ENCODE measurements around the gene SORCS3.

The SORCS3 gene

GRCh38 chr10:104778371-104778770 is 137.3 kb downstream of the SORCS3 start:
- DNase-seq (ENCODE audit: low spot score), result no peak

- DNase-seq (ENCODE audit: low spot score), result no peak
Observed at GRCh38 chr10:104779701-104780100, 138.6 kb downstream of the SORCS3 start.

- no peak for DNase-seq (ENCODE audit: low spot score)
Observed at GRCh38 chr10:104780165-104780564, 139.1 kb downstream of the SORCS3 start.

GRCh38 chr10:104780946-104781595 is 140.0 kb downstream of the SORCS3 start:
- DNase-seq (ENCODE audit: low spot score), result no peak

GRCh38 chr10:104784452-104784851 is 143.4 kb downstream of the SORCS3 start:
- no peak for DNase-seq (ENCODE audit: low spot score)

GRCh38 chr10:104791471-104791870 is 150.4 kb downstream of the SORCS3 start:
- DNase-seq (ENCODE audit: low spot score), result no peak

GRCh38 chr10:104795411-104795810 is 154.3 kb downstream of the SORCS3 start:
- no peak for DNase-seq (ENCODE audit: low spot score)

GRCh38 chr10:104796823-104797222 is 155.7 kb downstream of the SORCS3 start:
- DNase-seq (ENCODE audit: low spot score), result no peak

GRCh38 chr10:104802941-104803340 is 161.9 kb downstream of the SORCS3 start:
- DNase-seq (ENCODE audit: low spot score), result no peak

GRCh38 chr10:104804880-104805279 is 163.8 kb downstream of the SORCS3 start:
- DNase-seq (ENCODE audit: low spot score), result no peak

GRCh38 chr10:104806801-104807200 is 165.7 kb downstream of the SORCS3 start:
- no peak for DNase-seq (ENCODE audit: low spot score)

GRCh38 chr10:104807581-104808310 is 166.7 kb downstream of the SORCS3 start:
- DNase-seq (ENCODE audit: low spot score), result no peak

GRCh38 chr10:104809288-104810090 is 168.4 kb downstream of the SORCS3 start:
- no peak for DNase-seq (ENCODE audit: low spot score)

- DNase-seq (ENCODE audit: low spot score), result no peak
Observed at GRCh38 chr10:104811166-104811565, 170.1 kb downstream of the SORCS3 start.

- DNase-seq (ENCODE audit: low spot score), result no peak
Observed at GRCh38 chr10:104816501-104816900, 175.4 kb downstream of the SORCS3 start.

GRCh38 chr10:104819731-104820130 is 178.6 kb downstream of the SORCS3 start:
- DNase-seq (ENCODE audit: low spot score), result no peak

- no peak for DNase-seq (ENCODE audit: low spot score)
Observed at GRCh38 chr10:104822088-104822487, 181.0 kb downstream of the SORCS3 start.

GRCh38 chr10:104824380-104825006 is 183.4 kb downstream of the SORCS3 start:
- DNase-seq (ENCODE audit: low spot score), result peak; percentile 11

- no peak for DNase-seq (ENCODE audit: low spot score)
Observed at GRCh38 chr10:104831272-104831671, 190.2 kb downstream of the SORCS3 start.

GRCh38 chr10:104834580-104834979 is 193.5 kb downstream of the SORCS3 start:
- DNase-seq (ENCODE audit: low spot score), result no peak

GRCh38 chr10:104835422-104835821 is 194.3 kb downstream of the SORCS3 start:
- no peak for DNase-seq (ENCODE audit: low spot score)

- DNase-seq (ENCODE audit: low spot score), result no peak
Observed at GRCh38 chr10:104842704-104843103, 201.6 kb downstream of the SORCS3 start.

Measured in Ammon's horn (tissue), 1 donor.